Liver (tissue), 9 donors: ENCODE data around the gene PLCB3. TPM values are rescaled to one million over a fixed set of nuclear protein-coding genes. Genes with fewer than 3 reads are reported as not detected.
"Not testable (repeated sequence)": the region's sequence is repeated elsewhere in the genome, so short reads cannot be mapped to it uniquely, and the experiment has no call there.

ENCODE experiments used
- DNase-seq: peaks from one replicate; pipeline ENCODE4 v3.0.0-alpha.2; 2017; ENCODE audit warnings: low spot score
- H3K27ac ChIP-seq, 2 donors: one replicate each; pipeline ENCODE4 v1.7.0; 2013; ENCODE audit warnings: inconsistent platforms in 2 of 2, low read length in 2 of 2, control low read depth in 1 of 2, low read depth in 1 of 2, mild to moderate bottlenecking in 1 of 2
- H3K27me3 ChIP-seq, 4 donors: one replicate each; pipeline versions ENCODE4 v1.6.1 to v1.7.0; 2013; ENCODE audit warnings: low read length in 3 of 4, inconsistent platforms in 1 of 4, mild to moderate bottlenecking in 1 of 4, moderate library complexity in 1 of 4; ENCODE audit not compliant: control insufficient read depth in 4 of 4, insufficient read depth in 4 of 4
- H3K36me3 ChIP-seq, 4 donors: one replicate each; pipeline versions ENCODE4 v1.6.1 to v1.7.0; 2013; ENCODE audit warnings: low read length in 3 of 4, mild to moderate bottlenecking in 3 of 4, low read depth in 1 of 4, moderate library complexity in 1 of 4; ENCODE audit not compliant: control insufficient read depth in 4 of 4, insufficient read depth in 3 of 4
- H3K4me1 ChIP-seq, 4 donors: one replicate each; pipeline versions ENCODE4 v1.6.1 to v1.7.0; 2013; ENCODE audit warnings: low read length in 3 of 4, mild to moderate bottlenecking in 3 of 4, moderate library complexity in 1 of 4; ENCODE audit not compliant: control insufficient read depth in 4 of 4, insufficient read depth in 4 of 4
- H3K4me3 ChIP-seq, 3 donors: one replicate each; pipeline versions ENCODE4 v1.6.1 to v1.7.0; 2013; ENCODE audit warnings: low read length in 3 of 3, control low read depth in 1 of 3, low read depth in 1 of 3, mild to moderate bottlenecking in 1 of 3
- H3K9ac ChIP-seq, 2 donors: one replicate each; pipeline ENCODE4 v1.7.0; 2013; ENCODE audit warnings: low read length in 2 of 2, mild to moderate bottlenecking in 2 of 2, moderate library complexity in 2 of 2, control low read depth in 1 of 2, low read depth in 1 of 2
- H3K9me3 ChIP-seq, 4 donors: one replicate each; pipeline versions ENCODE4 v1.6.1 to v1.7.0; 2013; ENCODE audit warnings: low read length in 3 of 4; ENCODE audit not compliant: control insufficient read depth in 4 of 4
- EGR1 ChIP-seq, 2 donors: IDR thresholded peaks; 2 replicates each; pipeline ENCODE4 v1.6.1; 2016 to 2018; ENCODE audit warnings: antibody characterized with exemption in 2 of 2, low read depth in 2 of 2
- FOXA2 ChIP-seq: IDR thresholded peaks from 2 replicates; pipeline ENCODE4 v1.6.1; 2016; ENCODE audit warnings: antibody characterized with exemption
- GABPA ChIP-seq, 2 donors: IDR thresholded peaks in 1 of 2; conservative IDR thresholded peaks in 1 of 2; 2 replicates each; pipeline ENCODE4 v1.6.1; 2016; ENCODE audit warnings: antibody characterized with exemption in 2 of 2, mild to moderate bottlenecking in 1 of 2, moderate library complexity in 1 of 2
- HNF4A ChIP-seq, 2 donors: conservative IDR thresholded peaks; 2 replicates each; pipeline ENCODE4 v1.6.1; 2016; ENCODE audit warnings: antibody characterized with exemption in 2 of 2, mild to moderate bottlenecking in 2 of 2
- HNF4G ChIP-seq: IDR thresholded peaks from 2 replicates; pipeline ENCODE4 v1.6.1; 2016; ENCODE audit warnings: antibody characterized with exemption
- NR2F2 ChIP-seq: IDR thresholded peaks from 2 replicates; pipeline ENCODE4 v1.6.1; 2016; ENCODE audit warnings: antibody characterized with exemption
- SP1 ChIP-seq: IDR thresholded peaks from 2 replicates; pipeline ENCODE4 v1.6.1; 2018; ENCODE audit warnings: antibody characterized with exemption, mild to moderate bottlenecking
- TAF1 ChIP-seq: conservative IDR thresholded peaks from 2 replicates; pipeline ENCODE4 v1.6.1; 2016; ENCODE audit warnings: antibody characterized with exemption, mild to moderate bottlenecking
- WGBS: extraction: QIAGEN DNeasy Blood & Tissue Kit; methylation state at CpG from one replicate; pipeline ENCODE4 v1.1.7; 2013; 5-methylcytosine and 5-hydroxymethylcytosine counted together
- polyA plus RNA-seq, 2 donors: library from polyadenylated mRNA; stranded (reverse) in 1 of 2; unstranded in 1 of 2; fragments of 200-250 nt in 1 of 2; fragments of >200 nt in 1 of 2; fragmentation: Nextera tagmentation in 1 of 2; extraction: Ambion mirVana in 1 of 2; gene quantifications; one replicate each; pipeline versions ENCODE4 v1.2.1 to v1.2.3, GENCODE V29; 2013 to 2015
- total RNA-seq, 2 donors: library from RNA; depleted of rRNA; stranded (reverse); fragments of >200 nt; gene quantifications; one replicate each; pipeline ENCODE4 v1.2.3, GENCODE V29; 2014
- TF ChIP-seq, protein P1 (sequence below): IDR thresholded peaks from 2 replicates; pipeline ENCODE4 v1.6.1; 2016; ENCODE audit warnings: antibody characterized with exemption
- TF ChIP-seq, protein P2 (sequence below): IDR thresholded peaks from 2 replicates; pipeline ENCODE4 v1.6.1; 2016; ENCODE audit warnings: antibody characterized with exemption
- TF ChIP-seq, protein P3 (sequence below): fragments of 150-350 bp; IDR thresholded peaks from 2 replicates; pipeline ENCODE4 v1.5.1; 2017; ENCODE audit warnings: improper control_type of control experiment, low read depth, low read length; ENCODE audit not compliant: missing input control
- TF ChIP-seq, protein P4 (sequence below): IDR thresholded peaks from 2 replicates; pipeline ENCODE4 v1.6.1; 2016; ENCODE audit warnings: antibody characterized with exemption
- TF ChIP-seq, protein P5 (sequence below): IDR thresholded peaks from 2 replicates; pipeline ENCODE4 v1.6.1; 2016; ENCODE audit warnings: antibody characterized with exemption, mild to moderate bottlenecking
- donor health status: healthy.
- donor health status: healthy.
- donor health status: healthy.
- donor health status: healthy.
- donor health status: healthy.

The PLCB3 gene
- total and polyA plus RNA-seq, 4 donors = 0.79 to 8.5 (median 5.4) TPM

DNA sequence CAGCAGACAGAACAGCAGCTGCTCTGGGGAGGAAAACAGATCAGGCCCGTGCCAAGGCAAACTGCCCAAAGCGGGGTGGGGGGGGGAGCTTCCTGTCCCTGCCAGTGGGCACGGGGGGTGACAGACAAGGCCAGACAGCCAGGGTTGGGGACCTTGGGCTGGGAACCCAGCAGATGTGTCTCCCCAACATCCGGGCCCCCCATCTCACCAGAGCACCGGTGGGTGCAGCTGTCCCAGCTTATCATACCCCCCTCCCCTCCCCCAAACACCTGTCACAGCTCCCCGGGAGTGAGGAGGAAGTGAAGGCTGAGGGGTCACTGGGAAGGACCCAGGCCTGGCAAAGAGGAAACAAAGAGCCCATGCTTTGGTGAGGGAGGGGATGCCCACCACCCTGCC, 5.9 kb upstream of the PLCB3 start:
- Histone ChIP-seq H3K27ac (peak overlapping the region; percentile 90 to 92), H3K4me3 (peak overlapping the region; percentile 74 to 92 (median 89)), H3K9me3 (no peaks in the 10 kb centered on the region), H3K27me3 (no peaks in the 10 kb centered on the region), H3K4me1 (peaks cover 16 to 62% (median 46%) of the 10 kb centered on the region in 4 donors), H3K9ac (peak overlapping the region; percentile 32 to 76), H3K36me3 (peaks cover 0 to 6% (median 4%) of the 10 kb centered on the region in 4 donors)
- 6% methylated on average over 6 of the region's 6 CpGs for WGBS
- no peak for DNase-seq
- TF ChIP-seq HNF4A (conservative IDR thresholded peaks at IDR 0.05) (no peak), NR2F2 (no peak), GABPA (IDR thresholded peaks at IDR 0.05 in 1 of 2, conservative IDR thresholded peaks at IDR 0.05 in 1 of 2) (no peak), FOXA2 (no peak), HNF4G (no peak), TAF1 (no peak), EGR1 (IDR thresholded peaks at IDR 0.05; ENCODE audit: low read depth in 2 of 2) (no peak), SP1 (no peak)
- TF ChIP-seq, protein P1, sequence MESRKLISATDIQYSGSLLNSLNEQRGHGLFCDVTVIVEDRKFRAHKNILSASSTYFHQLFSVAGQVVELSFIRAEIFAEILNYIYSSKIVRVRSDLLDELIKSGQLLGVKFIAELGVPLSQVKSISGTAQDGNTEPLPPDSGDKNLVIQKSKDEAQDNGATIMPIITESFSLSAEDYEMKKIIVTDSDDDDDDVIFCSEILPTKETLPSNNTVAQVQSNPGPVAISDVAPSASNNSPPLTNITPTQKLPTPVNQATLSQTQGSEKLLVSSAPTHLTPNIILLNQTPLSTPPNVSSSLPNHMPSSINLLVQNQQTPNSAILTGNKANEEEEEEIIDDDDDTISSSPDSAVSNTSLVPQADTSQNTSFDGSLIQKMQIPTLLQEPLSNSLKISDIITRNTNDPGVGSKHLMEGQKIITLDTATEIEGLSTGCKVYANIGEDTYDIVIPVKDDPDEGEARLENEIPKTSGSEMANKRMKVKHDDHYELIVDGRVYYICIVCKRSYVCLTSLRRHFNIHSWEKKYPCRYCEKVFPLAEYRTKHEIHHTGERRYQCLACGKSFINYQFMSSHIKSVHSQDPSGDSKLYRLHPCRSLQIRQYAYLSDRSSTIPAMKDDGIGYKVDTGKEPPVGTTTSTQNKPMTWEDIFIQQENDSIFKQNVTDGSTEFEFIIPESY = no peak
- TF ChIP-seq, protein P2, sequence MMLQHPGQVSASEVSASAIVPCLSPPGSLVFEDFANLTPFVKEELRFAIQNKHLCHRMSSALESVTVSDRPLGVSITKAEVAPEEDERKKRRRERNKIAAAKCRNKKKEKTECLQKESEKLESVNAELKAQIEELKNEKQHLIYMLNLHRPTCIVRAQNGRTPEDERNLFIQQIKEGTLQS = no peak
- TF ChIP-seq, protein P3, sequence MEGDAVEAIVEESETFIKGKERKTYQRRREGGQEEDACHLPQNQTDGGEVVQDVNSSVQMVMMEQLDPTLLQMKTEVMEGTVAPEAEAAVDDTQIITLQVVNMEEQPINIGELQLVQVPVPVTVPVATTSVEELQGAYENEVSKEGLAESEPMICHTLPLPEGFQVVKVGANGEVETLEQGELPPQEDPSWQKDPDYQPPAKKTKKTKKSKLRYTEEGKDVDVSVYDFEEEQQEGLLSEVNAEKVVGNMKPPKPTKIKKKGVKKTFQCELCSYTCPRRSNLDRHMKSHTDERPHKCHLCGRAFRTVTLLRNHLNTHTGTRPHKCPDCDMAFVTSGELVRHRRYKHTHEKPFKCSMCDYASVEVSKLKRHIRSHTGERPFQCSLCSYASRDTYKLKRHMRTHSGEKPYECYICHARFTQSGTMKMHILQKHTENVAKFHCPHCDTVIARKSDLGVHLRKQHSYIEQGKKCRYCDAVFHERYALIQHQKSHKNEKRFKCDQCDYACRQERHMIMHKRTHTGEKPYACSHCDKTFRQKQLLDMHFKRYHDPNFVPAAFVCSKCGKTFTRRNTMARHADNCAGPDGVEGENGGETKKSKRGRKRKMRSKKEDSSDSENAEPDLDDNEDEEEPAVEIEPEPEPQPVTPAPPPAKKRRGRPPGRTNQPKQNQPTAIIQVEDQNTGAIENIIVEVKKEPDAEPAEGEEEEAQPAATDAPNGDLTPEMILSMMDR = no peak
- TF ChIP-seq, protein P4, sequence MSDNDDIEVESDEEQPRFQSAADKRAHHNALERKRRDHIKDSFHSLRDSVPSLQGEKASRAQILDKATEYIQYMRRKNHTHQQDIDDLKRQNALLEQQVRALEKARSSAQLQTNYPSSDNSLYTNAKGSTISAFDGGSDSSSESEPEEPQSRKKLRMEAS = no peak

DNA sequence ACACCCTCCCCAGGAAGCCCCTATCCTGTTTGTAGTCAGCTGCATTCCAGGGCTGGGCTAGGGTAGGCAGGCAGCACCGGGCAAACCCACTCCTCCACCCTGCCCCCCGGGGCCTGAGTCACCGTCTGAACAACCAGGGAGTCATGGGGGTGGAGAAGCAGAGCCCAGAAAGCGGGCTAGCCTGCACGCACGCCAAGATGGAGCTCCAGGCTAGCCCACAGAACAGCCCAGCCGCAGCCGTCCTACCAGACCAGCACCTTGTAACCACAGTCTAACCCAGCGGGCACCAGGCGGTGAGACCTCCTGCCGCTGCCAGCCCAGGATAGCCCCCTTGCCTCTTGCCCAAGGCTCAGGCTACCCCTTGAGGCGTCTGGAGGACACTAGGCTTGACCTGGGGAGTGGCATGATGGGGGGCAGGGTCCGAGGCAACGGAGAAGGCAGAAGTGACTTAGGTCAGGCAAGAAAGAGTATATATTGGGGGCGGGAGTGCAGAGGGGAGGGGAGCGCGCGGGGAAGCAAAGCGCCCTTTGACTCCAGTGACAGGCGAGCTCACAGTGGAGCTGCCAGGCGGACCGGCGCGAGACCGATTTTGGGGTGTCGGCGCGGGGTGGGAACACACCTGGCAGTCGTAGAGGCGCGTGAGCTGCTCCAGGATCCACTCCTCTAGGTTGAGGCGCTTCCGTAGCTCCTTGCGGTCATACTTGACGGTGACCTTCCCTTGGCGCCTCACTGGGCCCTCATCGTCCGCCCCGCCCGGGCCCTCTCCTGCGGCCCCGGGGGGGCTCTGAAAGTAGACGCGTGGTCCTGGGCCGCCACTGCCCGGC, 5.3 kb upstream of the PLCB3 start:
- no peak for DNase-seq
- peak overlapping the region; percentile 32 to 76 for H3K9ac ChIP-seq
- H3K4me3 ChIP-seq = peak overlapping the region; percentile 74 to 92 (median 89)
- H3K4me1 ChIP-seq = peaks cover 17 to 66% (median 49%) of the 10 kb centered on the region in 4 donors
- WGBS = 1% methylated on average over 46 of the region's 46 CpGs
- no peaks in the 10 kb centered on the region for H3K9me3 ChIP-seq
- peak in 1 of 2 donors; percentile 16 for TF ChIP-seq HNF4A (conservative IDR thresholded peaks at IDR 0.05)
- TF ChIP-seq, protein P5, sequence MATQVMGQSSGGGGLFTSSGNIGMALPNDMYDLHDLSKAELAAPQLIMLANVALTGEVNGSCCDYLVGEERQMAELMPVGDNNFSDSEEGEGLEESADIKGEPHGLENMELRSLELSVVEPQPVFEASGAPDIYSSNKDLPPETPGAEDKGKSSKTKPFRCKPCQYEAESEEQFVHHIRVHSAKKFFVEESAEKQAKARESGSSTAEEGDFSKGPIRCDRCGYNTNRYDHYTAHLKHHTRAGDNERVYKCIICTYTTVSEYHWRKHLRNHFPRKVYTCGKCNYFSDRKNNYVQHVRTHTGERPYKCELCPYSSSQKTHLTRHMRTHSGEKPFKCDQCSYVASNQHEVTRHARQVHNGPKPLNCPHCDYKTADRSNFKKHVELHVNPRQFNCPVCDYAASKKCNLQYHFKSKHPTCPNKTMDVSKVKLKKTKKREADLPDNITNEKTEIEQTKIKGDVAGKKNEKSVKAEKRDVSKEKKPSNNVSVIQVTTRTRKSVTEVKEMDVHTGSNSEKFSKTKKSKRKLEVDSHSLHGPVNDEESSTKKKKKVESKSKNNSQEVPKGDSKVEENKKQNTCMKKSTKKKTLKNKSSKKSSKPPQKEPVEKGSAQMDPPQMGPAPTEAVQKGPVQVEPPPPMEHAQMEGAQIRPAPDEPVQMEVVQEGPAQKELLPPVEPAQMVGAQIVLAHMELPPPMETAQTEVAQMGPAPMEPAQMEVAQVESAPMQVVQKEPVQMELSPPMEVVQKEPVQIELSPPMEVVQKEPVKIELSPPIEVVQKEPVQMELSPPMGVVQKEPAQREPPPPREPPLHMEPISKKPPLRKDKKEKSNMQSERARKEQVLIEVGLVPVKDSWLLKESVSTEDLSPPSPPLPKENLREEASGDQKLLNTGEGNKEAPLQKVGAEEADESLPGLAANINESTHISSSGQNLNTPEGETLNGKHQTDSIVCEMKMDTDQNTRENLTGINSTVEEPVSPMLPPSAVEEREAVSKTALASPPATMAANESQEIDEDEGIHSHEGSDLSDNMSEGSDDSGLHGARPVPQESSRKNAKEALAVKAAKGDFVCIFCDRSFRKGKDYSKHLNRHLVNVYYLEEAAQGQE = no peak
- peaks cover 0 to 6% (median 4%) of the 10 kb centered on the region in 4 donors for H3K36me3 ChIP-seq
- H3K27ac ChIP-seq = peak overlapping the region; percentile 90 to 92
- H3K27me3 ChIP-seq = no peaks in the 10 kb centered on the region

DNA sequence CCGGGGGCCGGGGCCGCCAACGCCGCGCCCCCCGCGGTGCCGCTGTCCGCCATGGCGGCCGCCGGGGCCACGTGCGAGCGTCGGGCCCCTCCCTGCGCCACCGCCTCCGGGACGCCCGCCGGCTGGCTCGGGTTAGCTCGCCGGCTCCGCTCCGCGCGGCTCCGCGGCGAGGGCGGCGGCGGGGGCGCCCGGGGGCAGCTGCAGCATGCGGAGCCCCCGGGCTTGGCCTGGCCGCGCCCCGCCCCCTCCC, 4.8 kb upstream of the PLCB3 start:
- WGBS = 2% methylated on average over 40 of the region's 43 CpGs
- not testable (repeated sequence) for H3K9me3 ChIP-seq
- peak overlapping the region in 1 of 2 donors; percentile 95 for H3K27ac ChIP-seq

More for the DNA sequence above, 4.8 kb upstream of the PLCB3 start:
- Histone ChIP-seq H3K4me1 (peaks cover 17 to 69% (median 51%) of the 10 kb centered on the region in 4 donors), H3K4me3 (peak overlapping the region in 2 of 3 donors; percentile 74 to 92)
- H3K36me3 ChIP-seq, DNase-seq, H3K27me3 ChIP-seq, H3K9ac ChIP-seq: not testable (repeated sequence)
